ENCODE data around the gene SCUBE1.

SCUBE1 gene

DNA sequence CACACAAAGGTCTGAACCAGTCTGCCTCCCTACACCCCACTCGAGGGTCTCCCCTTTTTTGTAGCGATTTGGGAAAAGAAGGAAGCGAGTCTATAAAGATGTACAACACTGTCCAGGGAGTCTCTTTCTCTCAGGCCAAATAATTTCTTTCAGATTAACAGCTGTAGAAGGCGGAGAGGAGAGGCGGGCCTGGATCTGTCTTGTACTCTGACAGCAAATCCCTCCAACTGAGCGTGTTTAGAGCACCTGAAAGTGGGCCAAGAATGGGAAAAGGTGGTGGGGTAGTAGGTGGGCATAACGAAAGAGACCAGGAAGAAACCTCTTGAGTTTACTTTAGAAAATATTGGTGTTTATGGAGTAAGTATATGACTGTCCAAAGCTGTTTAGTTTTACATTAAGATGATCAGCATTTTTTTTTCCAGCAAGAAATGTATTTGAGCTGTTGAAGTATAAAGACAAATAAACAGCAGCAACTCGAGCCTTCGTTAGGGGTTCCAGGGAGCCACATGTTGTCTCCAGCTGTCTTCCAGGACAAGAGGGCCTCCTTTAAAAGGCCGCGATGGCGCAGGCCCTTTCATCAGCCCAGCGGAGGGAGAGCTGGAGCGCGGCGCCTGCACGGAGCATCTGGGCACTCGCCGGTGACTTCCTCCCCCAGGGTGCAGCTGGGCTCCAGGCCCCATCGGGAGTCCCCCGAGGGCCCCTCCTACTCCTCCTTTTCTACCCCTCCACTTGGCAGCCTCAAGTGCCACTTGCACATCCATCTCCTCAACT is 34.9 kb downstream of the SCUBE1 start:
- no peaks in the 10 kb centered on the region for H3K36me3 Mint-ChIP-seq (ENCODE audit: low read depth)
- H3K9me3 Mint-ChIP-seq = no peaks in the 10 kb centered on the region
- no peaks in the 10 kb centered on the region for H3K4me1 Mint-ChIP-seq (ENCODE audit: low read depth)
- H3K27ac Mint-ChIP-seq = no peak overlapping the region
- H3K27me3 Mint-ChIP-seq (ENCODE audit: low read depth) = peaks cover 7% of the 10 kb centered on the region
- no peak overlapping the region for H3K4me3 Mint-ChIP-seq

DNA sequence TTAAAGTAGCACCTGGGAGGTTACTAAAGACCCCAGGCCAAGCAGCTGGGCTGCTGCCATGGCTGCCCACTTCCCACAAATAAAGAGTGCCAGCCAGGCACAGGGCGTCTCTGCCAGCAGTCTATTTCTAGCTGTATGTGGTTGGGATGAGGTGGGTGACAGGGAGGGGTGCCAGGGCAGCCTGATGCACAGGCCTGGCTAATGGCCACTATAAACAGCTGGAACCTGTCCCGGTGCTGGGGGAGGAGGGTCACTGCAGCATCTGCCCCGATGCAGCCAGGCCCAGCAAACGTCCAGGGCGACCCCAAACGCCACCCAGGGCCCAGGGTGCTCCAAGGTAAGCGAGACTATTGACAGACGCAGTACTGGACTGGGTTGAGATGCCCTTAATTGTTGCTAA is 37.4 kb downstream of the SCUBE1 start:
- Mint-ChIP-seq H3K4me1 (ENCODE audit: low read depth) (no peaks in the 10 kb centered on the region), H3K27me3 (ENCODE audit: low read depth) (peaks cover 11% of the 10 kb centered on the region), H3K4me3 (no peak overlapping the region), H3K36me3 (ENCODE audit: low read depth) (no peaks in the 10 kb centered on the region), H3K27ac (no peak overlapping the region), H3K9me3 (no peaks in the 10 kb centered on the region)

DNA sequence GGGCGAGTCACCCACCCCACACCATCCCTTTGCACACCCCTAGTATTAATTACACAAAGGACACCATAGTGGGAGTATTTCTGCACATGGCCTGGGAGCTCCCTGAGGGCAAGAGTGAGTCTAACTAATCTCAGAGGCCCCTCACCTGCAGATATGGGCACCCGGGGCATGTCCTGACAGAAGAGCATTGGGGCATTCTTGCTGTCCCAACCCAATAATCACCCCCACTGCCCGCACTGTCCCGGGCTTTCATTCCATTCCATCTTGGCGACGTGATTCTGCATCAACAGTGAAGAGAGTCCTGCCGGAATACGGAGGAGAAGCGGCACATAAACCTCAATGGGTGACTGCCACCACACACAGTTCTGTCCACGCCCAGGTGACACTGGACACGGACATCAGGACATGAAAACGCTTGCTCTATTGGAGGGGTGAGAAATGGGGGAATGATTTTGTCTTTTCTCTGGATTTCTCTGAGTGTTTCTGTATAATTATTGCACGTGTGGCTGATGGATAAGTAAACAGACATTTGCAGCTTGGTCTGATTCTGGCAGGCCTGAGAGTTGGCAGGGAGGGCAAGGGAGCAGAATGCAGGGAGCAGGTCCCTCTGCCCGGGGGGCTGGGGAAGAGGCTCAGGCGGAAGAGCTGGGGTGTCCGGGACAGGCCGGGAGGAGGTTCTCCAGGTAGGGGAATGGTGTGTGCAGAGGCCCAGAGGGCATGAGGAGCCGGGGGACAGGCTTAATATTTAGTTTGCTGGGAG is 38.2 kb downstream of the SCUBE1 start:
- H3K4me3 Mint-ChIP-seq = no peak overlapping the region
- H3K9me3 Mint-ChIP-seq = no peaks in the 10 kb centered on the region
- H3K27me3 Mint-ChIP-seq (ENCODE audit: low read depth) = peaks cover 11% of the 10 kb centered on the region
- H3K4me1 Mint-ChIP-seq (ENCODE audit: low read depth) = no peaks in the 10 kb centered on the region
- H3K27ac Mint-ChIP-seq = no peak overlapping the region
- H3K36me3 Mint-ChIP-seq (ENCODE audit: low read depth) = no peaks in the 10 kb centered on the region

DNA sequence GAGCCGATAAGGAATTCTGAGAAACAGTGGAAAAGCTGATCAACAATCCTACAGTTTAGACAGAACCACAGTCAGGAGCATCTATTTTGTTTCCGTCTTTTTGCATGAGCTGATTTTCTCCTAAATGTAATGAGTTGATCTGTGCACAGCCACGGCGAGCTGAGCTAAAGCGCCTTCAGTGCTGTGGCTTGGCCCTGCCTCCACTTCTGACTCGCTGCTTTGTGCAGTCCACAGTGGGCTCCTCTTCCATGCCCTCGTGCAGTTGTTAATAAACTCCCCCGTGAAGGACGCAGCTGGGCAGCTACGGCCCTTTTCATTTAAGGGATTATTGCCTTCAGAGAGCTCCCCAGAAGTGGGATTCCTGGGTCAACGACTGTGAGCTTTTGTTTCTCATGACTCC is 39.4 kb downstream of the SCUBE1 start:
- no peak overlapping the region for H3K4me3 Mint-ChIP-seq
- H3K36me3 Mint-ChIP-seq (ENCODE audit: low read depth) = no peaks in the 10 kb centered on the region
- H3K4me1 Mint-ChIP-seq (ENCODE audit: low read depth) = no peaks in the 10 kb centered on the region
- H3K27me3 Mint-ChIP-seq (ENCODE audit: low read depth) = peaks cover 10% of the 10 kb centered on the region
- no peaks in the 10 kb centered on the region for H3K9me3 Mint-ChIP-seq
- no peak overlapping the region for H3K27ac Mint-ChIP-seq

DNA sequence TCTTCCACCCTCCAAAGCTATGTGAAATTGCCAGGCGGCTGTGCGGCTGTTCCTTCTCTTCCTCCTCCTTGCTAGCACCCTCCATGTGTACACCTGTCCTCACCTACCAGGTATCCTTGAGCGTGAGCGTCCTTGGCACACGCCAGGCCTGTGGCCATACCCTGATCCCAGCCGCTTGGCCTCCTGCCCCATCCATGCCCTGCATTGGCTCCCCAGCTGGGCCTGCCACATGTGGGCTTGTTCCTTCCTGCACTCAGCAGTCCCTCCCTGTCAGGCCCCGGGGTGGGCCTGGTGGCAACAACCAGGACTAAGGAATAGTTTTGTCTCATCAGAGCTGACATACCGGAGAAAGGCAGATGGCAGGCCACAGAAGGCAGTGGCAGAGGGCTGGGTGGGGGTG is 40.0 kb downstream of the SCUBE1 start:
- Mint-ChIP-seq H3K9me3 (no peaks in the 10 kb centered on the region), H3K36me3 (ENCODE audit: low read depth) (no peaks in the 10 kb centered on the region), H3K27ac (no peak overlapping the region)

DNA sequence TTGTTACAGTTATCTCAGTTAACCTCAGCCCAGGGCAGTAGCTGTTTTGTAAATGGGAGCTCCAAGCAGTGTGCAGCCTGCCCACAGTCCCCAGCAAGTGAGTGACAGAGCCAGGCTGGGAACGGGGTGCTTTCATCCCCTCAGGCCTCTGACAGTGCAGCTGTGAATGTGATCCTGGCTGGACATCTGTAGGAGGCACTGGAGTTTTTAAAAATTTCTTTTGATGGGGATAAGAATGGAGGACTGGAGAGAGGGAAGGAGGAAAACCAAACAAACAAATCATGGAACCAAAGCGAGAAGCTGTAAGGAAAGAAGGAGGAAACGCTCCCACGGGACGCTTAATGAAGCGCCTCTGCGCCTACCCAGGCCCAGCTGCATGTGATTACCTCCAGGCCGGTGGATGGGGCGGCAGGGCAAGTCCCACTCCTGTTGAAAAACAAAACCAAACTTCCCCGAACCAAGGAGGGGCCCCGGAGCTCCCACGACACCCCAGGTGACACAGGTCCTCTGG is 40.6 kb downstream of the SCUBE1 start:
- H3K4me3 Mint-ChIP-seq = no peak overlapping the region
- H3K4me1 Mint-ChIP-seq (ENCODE audit: low read depth) = no peaks in the 10 kb centered on the region
- H3K27ac Mint-ChIP-seq = no peak overlapping the region
- no peaks in the 10 kb centered on the region for H3K36me3 Mint-ChIP-seq (ENCODE audit: low read depth)
- peaks cover 8% of the 10 kb centered on the region for H3K27me3 Mint-ChIP-seq (ENCODE audit: low read depth)
- H3K9me3 Mint-ChIP-seq = no peaks in the 10 kb centered on the region

More for the DNA sequence above, 40.0 kb downstream of the SCUBE1 start:
- Mint-ChIP-seq H3K4me1 (ENCODE audit: low read depth) (no peaks in the 10 kb centered on the region), H3K27me3 (ENCODE audit: low read depth) (peaks cover 8% of the 10 kb centered on the region), H3K4me3 (no peak overlapping the region)

DNA sequence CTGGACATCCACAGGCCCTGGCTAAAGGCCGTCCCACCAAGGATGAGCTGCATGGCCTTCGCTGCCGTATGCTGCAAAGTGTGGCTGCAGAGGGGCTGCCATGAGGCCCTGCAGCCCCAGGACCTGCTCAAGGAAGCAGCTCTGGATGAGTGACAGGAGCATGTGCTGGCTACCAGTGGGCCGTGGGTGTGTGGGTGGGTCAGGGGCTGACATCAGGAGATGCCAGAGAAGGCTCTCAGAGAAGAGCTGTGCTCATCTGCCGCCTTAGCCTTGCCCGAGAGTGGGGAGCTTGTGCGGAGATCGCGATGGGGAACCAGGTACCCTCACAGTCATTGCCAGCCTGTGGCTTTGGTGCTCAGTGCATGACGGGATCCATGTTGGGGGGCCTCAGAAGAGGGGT is 41.3 kb downstream of the SCUBE1 start:
- Mint-ChIP-seq H3K36me3 (ENCODE audit: low read depth) (no peaks in the 10 kb centered on the region), H3K4me3 (no peak overlapping the region), H3K27me3 (ENCODE audit: low read depth) (peaks cover 8% of the 10 kb centered on the region), H3K27ac (no peak overlapping the region), H3K4me1 (ENCODE audit: low read depth) (no peaks in the 10 kb centered on the region), H3K9me3 (no peaks in the 10 kb centered on the region)

DNA sequence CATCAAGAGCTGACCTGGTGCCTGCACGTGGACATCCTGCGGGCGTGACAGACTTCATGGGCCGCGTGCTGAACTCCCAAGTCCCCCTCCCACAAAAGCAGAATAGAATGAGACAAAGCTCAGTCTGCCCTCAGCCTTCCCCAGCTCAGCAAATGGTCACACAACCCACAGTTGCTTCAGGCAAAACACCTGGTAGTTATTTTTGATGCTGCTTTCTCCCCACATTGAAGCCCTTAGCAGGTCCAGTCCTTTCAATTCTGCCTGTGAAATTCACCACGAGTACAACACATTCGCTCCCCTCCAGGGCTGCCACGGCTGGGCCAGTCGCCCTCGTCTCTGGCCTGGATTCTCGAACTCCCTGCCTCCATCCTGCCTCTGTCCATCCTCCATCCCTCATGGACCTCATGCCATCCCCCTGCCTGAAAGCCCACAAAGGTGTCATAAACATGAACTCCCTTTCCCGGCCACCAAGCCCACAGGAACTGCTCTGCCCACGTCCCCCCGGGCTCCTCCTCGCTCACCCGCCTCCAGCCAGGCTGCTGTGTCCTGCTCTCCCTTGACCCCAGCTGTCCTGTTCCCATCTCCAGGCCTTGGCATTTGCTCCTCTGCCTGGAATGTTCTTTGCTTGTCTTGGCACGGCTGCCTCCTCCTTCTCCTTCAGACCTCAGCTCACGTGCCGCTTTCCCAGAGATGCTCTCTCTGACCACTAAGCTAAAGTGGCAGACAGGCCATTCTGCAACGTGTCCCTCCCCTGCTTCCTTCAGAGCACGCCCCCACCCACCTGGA is 42.1 kb downstream of the SCUBE1 start:
- no peaks in the 10 kb centered on the region for H3K36me3 Mint-ChIP-seq (ENCODE audit: low read depth)
- H3K27me3 Mint-ChIP-seq (ENCODE audit: low read depth) = peaks cover 8% of the 10 kb centered on the region
- no peaks in the 10 kb centered on the region for H3K9me3 Mint-ChIP-seq
- no peaks in the 10 kb centered on the region for H3K4me1 Mint-ChIP-seq (ENCODE audit: low read depth)
- no peak overlapping the region for H3K27ac Mint-ChIP-seq
- no peak overlapping the region for H3K4me3 Mint-ChIP-seq

DNA sequence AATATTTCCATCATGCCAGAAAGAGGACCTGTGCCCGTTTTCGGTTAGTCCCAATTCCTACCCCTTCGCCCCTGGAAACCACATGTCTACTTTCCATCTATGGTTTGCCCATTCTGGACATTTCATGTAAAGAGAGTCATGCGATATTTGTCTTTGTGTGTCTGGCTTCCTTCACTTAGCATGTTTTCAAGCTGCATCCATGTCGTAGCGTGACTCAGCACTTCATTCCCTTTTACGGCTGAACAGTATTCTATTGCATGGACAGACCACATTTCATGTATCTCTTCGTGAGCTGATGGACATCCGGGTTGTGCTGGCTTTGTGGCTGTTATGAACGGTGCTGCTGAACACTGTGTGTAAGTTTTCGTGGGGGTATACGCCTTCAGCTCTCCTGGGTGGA is 43.4 kb downstream of the SCUBE1 start:
- H3K4me3 Mint-ChIP-seq = no peak overlapping the region
- H3K9me3 Mint-ChIP-seq = no peaks in the 10 kb centered on the region
- peaks cover 8% of the 10 kb centered on the region for H3K27me3 Mint-ChIP-seq (ENCODE audit: low read depth)
- no peaks in the 10 kb centered on the region for H3K4me1 Mint-ChIP-seq (ENCODE audit: low read depth)
- H3K27ac Mint-ChIP-seq = no peak overlapping the region
- no peaks in the 10 kb centered on the region for H3K36me3 Mint-ChIP-seq (ENCODE audit: low read depth)

DNA sequence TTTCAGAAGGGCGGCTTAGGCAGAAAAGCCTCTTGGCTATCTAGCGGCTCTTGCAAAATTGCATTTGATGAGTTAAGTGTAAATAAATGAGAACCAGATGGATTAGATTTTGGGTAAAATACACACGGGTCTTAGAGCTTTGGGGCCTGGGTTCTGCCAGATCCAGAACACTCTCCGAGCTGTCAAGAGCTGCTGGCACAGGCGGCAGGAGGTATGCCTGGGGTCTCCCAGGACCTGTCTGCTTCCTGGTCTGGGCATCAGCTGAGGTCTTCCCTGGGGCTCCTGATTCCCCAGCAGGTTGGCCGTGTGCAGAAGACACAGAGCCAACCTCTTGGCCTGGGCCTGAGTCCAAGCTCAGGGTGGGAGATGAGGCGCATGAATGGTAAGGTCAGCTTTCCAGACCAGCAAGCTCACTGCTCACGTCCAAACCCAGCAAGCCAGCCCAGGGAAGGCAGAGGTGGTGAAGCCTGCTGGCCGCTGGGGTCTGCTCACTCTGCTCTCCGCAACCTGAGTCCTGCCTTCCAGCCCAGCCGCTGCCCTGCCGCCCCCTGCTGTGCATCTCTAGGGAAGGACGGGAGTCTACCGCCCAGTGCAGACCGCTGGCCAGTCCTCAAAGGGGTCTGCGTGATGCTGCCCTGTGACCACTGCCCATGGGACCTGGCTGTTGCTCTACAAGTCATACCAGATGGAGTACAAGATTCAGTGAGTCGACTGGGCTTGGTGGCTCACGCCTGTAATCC is 44.9 kb downstream of the SCUBE1 start:
- Mint-ChIP-seq H3K36me3 (ENCODE audit: low read depth) (no peaks in the 10 kb centered on the region), H3K9me3 (no peaks in the 10 kb centered on the region), H3K4me1 (ENCODE audit: low read depth) (no peaks in the 10 kb centered on the region), H3K4me3 (no peak overlapping the region), H3K27me3 (ENCODE audit: low read depth) (peaks cover 8% of the 10 kb centered on the region), H3K27ac (no peak overlapping the region)

DNA sequence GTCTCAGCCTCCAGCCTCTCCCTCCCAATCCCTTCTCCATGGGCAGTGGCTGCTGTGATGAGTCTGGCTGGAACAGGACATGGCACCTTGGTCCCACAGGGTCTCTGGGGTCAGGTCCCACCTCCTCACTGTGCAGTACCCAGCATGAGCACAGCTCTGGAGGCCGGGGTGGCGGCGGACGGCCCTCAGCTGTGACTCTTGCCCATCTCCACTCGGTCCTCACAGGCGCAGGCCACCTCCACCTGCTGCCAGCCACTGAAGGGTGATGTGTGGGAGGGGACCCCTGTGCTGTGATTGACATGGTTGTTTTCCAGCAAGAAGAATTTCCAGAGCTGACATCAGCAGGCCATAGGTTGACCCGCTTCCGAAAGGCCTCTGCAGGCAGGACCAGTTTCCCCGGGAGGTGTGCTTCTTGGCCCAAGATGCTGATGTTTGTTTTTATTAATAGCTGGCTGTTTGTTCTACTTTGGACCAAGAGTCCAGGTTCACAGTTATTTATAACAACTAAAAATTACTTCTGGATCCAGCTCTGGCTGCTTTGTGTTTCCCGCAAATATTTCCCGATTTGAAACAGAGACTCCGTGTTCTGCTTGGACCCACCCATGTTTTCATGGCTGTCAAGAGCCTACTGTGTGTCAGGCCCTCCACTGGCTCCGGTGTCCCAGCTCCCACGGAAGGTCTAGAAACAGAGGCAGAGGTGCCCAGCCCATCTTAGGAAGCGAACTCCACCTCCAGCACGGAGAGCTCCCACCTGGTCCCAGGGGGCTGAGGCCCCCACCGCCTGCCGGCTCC is 45.7 kb downstream of the SCUBE1 start:
- Mint-ChIP-seq H3K9me3 (no peaks in the 10 kb centered on the region), H3K36me3 (ENCODE audit: low read depth) (no peaks in the 10 kb centered on the region), H3K27me3 (ENCODE audit: low read depth) (peaks cover 8% of the 10 kb centered on the region), H3K4me3 (no peak overlapping the region), H3K4me1 (ENCODE audit: low read depth) (no peaks in the 10 kb centered on the region), H3K27ac (no peak overlapping the region)

DNA sequence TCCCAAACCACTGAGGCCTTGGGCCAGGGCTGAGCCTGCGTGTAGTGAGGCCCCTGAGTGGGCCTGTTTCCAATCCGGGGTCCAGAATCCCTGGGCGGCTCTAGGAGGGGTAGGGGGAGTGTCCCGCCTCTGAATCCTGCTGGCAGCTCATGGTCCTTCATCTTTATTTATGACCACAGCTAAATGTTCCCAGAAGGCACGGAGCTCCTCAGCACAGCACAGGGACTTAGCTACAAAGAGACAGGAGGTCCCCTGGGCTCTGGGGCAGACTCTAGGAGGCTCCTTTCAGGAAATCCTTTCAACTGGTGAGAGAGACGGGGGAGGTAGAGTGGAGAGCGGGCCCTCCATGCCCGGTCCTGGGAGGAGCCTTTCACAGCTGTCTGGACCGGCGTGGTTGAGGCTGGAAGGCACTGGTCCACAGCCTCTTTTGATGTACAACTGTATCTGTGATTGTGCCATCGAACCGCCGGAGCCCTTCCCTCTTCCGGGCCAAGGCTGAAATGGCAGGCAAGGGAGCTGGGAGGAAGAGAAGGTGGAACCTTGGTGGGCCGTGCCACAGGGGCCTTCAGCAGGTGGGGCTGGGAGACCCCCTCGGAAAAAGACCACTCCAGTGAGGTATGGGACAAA is 46.8 kb downstream of the SCUBE1 start:
- no peak overlapping the region for H3K4me3 Mint-ChIP-seq

DNA sequence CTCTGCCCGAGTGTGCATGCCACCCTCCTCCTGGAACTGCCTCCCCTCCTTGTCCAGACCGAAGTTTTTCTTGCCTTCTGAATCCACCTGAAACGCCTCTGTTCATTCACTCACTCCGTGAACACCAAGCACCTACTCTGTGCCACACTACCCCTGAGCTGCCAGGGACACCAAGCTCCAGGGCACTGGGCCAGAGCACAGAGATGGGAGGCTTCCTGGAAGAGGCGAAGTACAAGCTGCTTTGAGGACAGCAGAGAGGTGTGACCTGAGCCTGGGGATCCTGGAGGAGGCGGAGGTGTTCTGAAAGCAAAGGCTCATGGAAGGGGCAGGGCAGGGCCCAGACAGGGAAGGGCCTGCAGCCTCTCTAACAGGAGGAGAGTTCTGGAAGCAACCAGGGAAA is 47.5 kb downstream of the SCUBE1 start:
- no peaks in the 10 kb centered on the region for H3K4me1 Mint-ChIP-seq (ENCODE audit: low read depth)
- H3K9me3 Mint-ChIP-seq = no peaks in the 10 kb centered on the region
- H3K36me3 Mint-ChIP-seq (ENCODE audit: low read depth) = no peaks in the 10 kb centered on the region
- H3K27ac Mint-ChIP-seq = no peak overlapping the region
- H3K27me3 Mint-ChIP-seq (ENCODE audit: low read depth) = no peaks in the 10 kb centered on the region
- H3K4me3 Mint-ChIP-seq = no peak overlapping the region

More for the DNA sequence above, 46.8 kb downstream of the SCUBE1 start:
- no peaks in the 10 kb centered on the region for H3K9me3 Mint-ChIP-seq
- H3K27ac Mint-ChIP-seq = no peak overlapping the region
- H3K36me3 Mint-ChIP-seq (ENCODE audit: low read depth) = no peaks in the 10 kb centered on the region
- H3K27me3 Mint-ChIP-seq (ENCODE audit: low read depth) = peaks cover 5% of the 10 kb centered on the region
- H3K4me1 Mint-ChIP-seq (ENCODE audit: low read depth) = no peaks in the 10 kb centered on the region

All from T-helper 1 cell treated with Interleukin-12 subunit alpha and Interleukin-12 subunit beta and Interleukin-4 antibody, amounts not matched to agents 30 μg/mL and 1 μg/mL, for 36 hours (primary cell).